ENCODE data around the gene AGPAT1.
"Not testable (repeated sequence)": the region's sequence is repeated elsewhere in the genome, so short reads cannot be mapped to it uniquely, and the experiment has no call there.

AGPAT1 gene

GRCh38 chr6:32198866-32199265 is 23.0 kb upstream of the AGPAT1 start:
- no peak for DNase-seq (ENCODE audit: low spot score)

- DNase-seq (ENCODE audit: low spot score), result no peak
These were observed 22.4 kb upstream of the AGPAT1 start for GRCh38 chr6:32198345-32198696.

- DNase-seq (ENCODE audit: low spot score), result no peak
These were observed 21.1 kb upstream of the AGPAT1 start for GRCh38 chr6:32196682-32197616.

- peak; percentile 97 for DNase-seq (ENCODE audit: low spot score)
These were observed 20.2 kb upstream of the AGPAT1 start for GRCh38 chr6:32195902-32196681.

- peak; percentile 100 for DNase-seq (ENCODE audit: low spot score)
These were observed 19.7 kb upstream of the AGPAT1 start for GRCh38 chr6:32195652-32195901.

GRCh38 chr6:32194825-32195651 is 19.2 kb upstream of the AGPAT1 start:
- peak; percentile 65 for DNase-seq (ENCODE audit: low spot score)

- DNase-seq (ENCODE audit: low spot score), result no peak
These were observed 18.5 kb upstream of the AGPAT1 start for GRCh38 chr6:32194388-32194787.

GRCh38 chr6:32193096-32193495 is 17.2 kb upstream of the AGPAT1 start:
- DNase-seq (ENCODE audit: low spot score), result not testable (repeated sequence)

- DNase-seq (ENCODE audit: low spot score), result peak; percentile 42
These were observed 16.7 kb upstream of the AGPAT1 start, which contains the start of gene GPSM3 for GRCh38 chr6:32192608-32193039. TSS of gene GPSM3 (minus strand) at chr6:32192643. CDS start at chr6:32192513, 130 bp downstream.

- no peak for DNase-seq (ENCODE audit: low spot score)
These were observed 16.1 kb upstream of the AGPAT1 start for GRCh38 chr6:32191696-32192607.

- DNase-seq (ENCODE audit: low spot score), result no peak
These were observed 15.2 kb upstream of the AGPAT1 start for GRCh38 chr6:32190911-32191677.

GRCh38 chr6:32190054-32190851 is 14.4 kb upstream of the AGPAT1 start, which contains the start of gene PBX2:
TSS of gene PBX2 (minus strand) at chr6:32190202. CDS start at chr6:32189915, 287 bp downstream.
- DNase-seq (ENCODE audit: low spot score), result peak; percentile 53

GRCh38 chr6:32189742-32190053 is 13.8 kb upstream of the AGPAT1 start:
- no peak for DNase-seq (ENCODE audit: low spot score)

GRCh38 chr6:32189069-32189741 is 13.3 kb upstream of the AGPAT1 start:
- no peak for DNase-seq (ENCODE audit: low spot score)

GRCh38 chr6:32188381-32189068 is 12.6 kb upstream of the AGPAT1 start:
- DNase-seq (ENCODE audit: low spot score), result no peak

GRCh38 chr6:32187725-32188380 is 12.0 kb upstream of the AGPAT1 start:
- DNase-seq (ENCODE audit: low spot score), result not testable (repeated sequence)

- DNase-seq (ENCODE audit: low spot score), result no peak
These were observed 11.3 kb upstream of the AGPAT1 start for GRCh38 chr6:32187009-32187709.

All from kidney capillary endothelial cell (primary cell).